ENCODE results near the gene SHC1. TPM values are rescaled to one million over a fixed set of nuclear protein-coding genes. Genes with fewer than 3 reads are reported as not detected.

Gene SHC1
- total RNA-seq, 1 experiment from 2014 or later, result 107 TPM

DNA sequence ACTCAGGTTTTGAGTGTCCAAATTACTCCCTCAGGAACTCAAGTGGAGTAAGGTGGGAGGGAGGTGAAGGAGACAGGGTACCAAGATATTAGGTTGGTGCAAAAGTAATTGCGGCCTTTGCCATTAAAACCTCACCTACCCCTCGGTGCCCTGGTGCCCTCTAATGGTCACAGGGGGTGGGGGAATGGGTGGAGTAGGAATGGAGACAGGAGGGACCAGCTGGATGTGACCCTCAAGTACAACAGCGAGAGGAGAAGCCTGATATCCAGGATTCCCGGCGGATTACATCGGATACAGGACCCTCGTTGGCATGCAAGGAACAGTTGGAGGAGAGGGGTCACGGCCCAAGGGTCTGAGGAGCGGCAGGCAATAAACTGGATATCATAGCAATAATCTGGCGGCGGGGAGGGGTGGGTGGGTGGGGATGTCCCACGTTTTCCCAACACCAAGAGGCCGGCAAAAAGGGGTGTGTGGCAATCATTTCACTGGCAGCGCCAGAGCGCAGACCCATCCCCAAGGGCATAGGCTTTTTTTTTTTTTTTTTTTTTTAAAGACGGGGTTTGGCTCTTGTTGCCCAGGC is 27.7 kb upstream of the SHC1 start:
- peaks cover 7% of the 10 kb centered on the region for H3K79me2 ChIP-seq (ENCODE audit: low read length)
- ChIA-PET POLR2A (ENCODE audit: unreplicated experiment) (no interaction called here), CTCF (interaction anchor here (0.6 to 1.1 kb wide), 5 partner anchors 15 to 42 kb away, joined by 3 to 8 read pairs (median 4); partner anchors contain the start of genes FLAD1 and PBXIP1)
- no peak overlapping the region for H3K27ac ChIP-seq (ENCODE audit: low read length)
- no peak for DNase-seq
- peaks cover 20% of the 10 kb centered on the region for H3K4me1 ChIP-seq (ENCODE audit: insufficient read depth, low read length)
- TF ChIP-seq EZH2 (IDR thresholded peaks at IDR 0.05; ENCODE audit: low read length, unreplicated experiment) (no peak), EZH2phosphoT487 (IDR thresholded peaks at IDR 0.05; ENCODE audit: borderline replicate concordance, low read length) (no peak)
- TF ChIP-seq, protein P1, sequence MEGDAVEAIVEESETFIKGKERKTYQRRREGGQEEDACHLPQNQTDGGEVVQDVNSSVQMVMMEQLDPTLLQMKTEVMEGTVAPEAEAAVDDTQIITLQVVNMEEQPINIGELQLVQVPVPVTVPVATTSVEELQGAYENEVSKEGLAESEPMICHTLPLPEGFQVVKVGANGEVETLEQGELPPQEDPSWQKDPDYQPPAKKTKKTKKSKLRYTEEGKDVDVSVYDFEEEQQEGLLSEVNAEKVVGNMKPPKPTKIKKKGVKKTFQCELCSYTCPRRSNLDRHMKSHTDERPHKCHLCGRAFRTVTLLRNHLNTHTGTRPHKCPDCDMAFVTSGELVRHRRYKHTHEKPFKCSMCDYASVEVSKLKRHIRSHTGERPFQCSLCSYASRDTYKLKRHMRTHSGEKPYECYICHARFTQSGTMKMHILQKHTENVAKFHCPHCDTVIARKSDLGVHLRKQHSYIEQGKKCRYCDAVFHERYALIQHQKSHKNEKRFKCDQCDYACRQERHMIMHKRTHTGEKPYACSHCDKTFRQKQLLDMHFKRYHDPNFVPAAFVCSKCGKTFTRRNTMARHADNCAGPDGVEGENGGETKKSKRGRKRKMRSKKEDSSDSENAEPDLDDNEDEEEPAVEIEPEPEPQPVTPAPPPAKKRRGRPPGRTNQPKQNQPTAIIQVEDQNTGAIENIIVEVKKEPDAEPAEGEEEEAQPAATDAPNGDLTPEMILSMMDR (conservative IDR thresholded peaks at IDR 0.05; ENCODE audit: low read depth, low read length), result peak; percentile 50
- H3K4me3 ChIP-seq (ENCODE audit: low read length), result no peak overlapping the region
- H3K4me2 ChIP-seq (ENCODE audit: low read length), result no peak overlapping the region
- no peaks in the 10 kb centered on the region for H3K9me3 ChIP-seq (ENCODE audit: low read length)
- no peaks in the 10 kb centered on the region for H3F3A ChIP-seq (ENCODE audit: low read length, unreplicated experiment)
- H4K20me1 ChIP-seq (ENCODE audit: low read length), result no peaks in the 10 kb centered on the region
- H3K9me2 ChIP-seq (replicated peaks; ENCODE audit: low read length), result no peaks in the 10 kb centered on the region
- BruUV-seq (replicated peaks), result no TSS peak
- intact Hi-C loops (cut with micrococcal nuclease), result no loop called here
- no peak overlapping the region for H2AFZ ChIP-seq (ENCODE audit: low read length)
- ATAC-seq, result no peak
- no peaks in the 10 kb centered on the region for H3K36me3 ChIP-seq (ENCODE audit: low read depth, low read length)
- no peaks in the 10 kb centered on the region for H3K27me3 ChIP-seq (ENCODE audit: low read length)
- H3K9ac ChIP-seq (ENCODE audit: low read length), result no peak overlapping the region

- no peak overlapping the region for H3K4me2 ChIP-seq (ENCODE audit: low read length)
- H3K9me2 ChIP-seq (replicated peaks; ENCODE audit: low read length), result no peaks in the 10 kb centered on the region
- peaks cover 20% of the 10 kb centered on the region for H3K4me1 ChIP-seq (ENCODE audit: insufficient read depth, low read length)
- no peaks in the 10 kb centered on the region for H3K27me3 ChIP-seq (ENCODE audit: low read length)
- H3K9me3 ChIP-seq (ENCODE audit: low read length), result no peaks in the 10 kb centered on the region
- H3K4me3 ChIP-seq (ENCODE audit: low read length), result no peak overlapping the region
- ChIA-PET POLR2A (ENCODE audit: unreplicated experiment) (no interaction called here), CTCF (no interaction called here)
- no peaks in the 10 kb centered on the region for H4K20me1 ChIP-seq (ENCODE audit: low read length)
- no peaks in the 10 kb centered on the region for H3K36me3 ChIP-seq (ENCODE audit: low read depth, low read length)
- H3F3A ChIP-seq (ENCODE audit: low read length, unreplicated experiment), result no peaks in the 10 kb centered on the region
- H3K9ac ChIP-seq (ENCODE audit: low read length), result no peak overlapping the region
- no peak overlapping the region for H3K27ac ChIP-seq (ENCODE audit: low read length)
- ATAC-seq (no peak), DNase-seq (no peak)
- intact Hi-C loops (cut with micrococcal nuclease), result loop anchor here (1.0 kb wide), 1 partner anchor 14 kb away; the partner anchor contains the start of gene FLAD1
- H3K79me2 ChIP-seq (ENCODE audit: low read length), result no peaks in the 10 kb centered on the region
- BruUV-seq (replicated peaks), result no TSS peak
- TF ChIP-seq, protein P1 (conservative IDR thresholded peaks at IDR 0.05; ENCODE audit: low read depth, low read length), result no peak
- no peak for TF ChIP-seq EZH2phosphoT487 (IDR thresholded peaks at IDR 0.05; ENCODE audit: borderline replicate concordance, low read length)
- H2AFZ ChIP-seq (ENCODE audit: low read length), result no peak overlapping the region
These were observed 26.6 kb upstream of the SHC1 start for GRCh38 chr1:154996966-154997701.
